Measurements from ENCODE around the gene CTPS1. TPM values are rescaled to one million over a fixed set of nuclear protein-coding genes. Genes with fewer than 3 reads are reported as not detected.

Gene CTPS1
- total RNA-seq, 1 donor from 2014 or later, result 31.2 TPM

DNA sequence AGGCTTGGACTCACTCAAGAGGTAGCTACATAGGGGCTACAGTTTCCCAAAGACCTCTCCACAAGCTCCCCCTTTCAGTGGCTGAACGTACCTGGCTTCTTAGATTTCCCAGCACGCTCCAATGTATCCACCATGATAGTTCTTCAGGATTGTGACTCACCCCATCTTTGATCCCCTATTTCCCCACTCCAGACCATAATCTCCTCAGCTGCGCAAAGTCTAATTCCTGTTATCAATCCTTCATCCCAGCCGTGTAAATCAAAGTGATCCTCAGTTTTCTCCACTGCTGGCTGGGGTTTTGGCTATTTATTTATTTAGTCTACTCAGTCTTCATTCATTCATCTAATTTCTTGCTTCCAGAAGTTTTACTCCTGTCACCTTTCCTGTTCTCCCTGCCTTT lies 13.1 kb upstream of the CTPS1 start:
- peaks cover 11% of the 10 kb centered on the region for H3K4me1 ChIP-seq
- H3K27me3 ChIP-seq, result no peaks in the 10 kb centered on the region
- no peaks in the 10 kb centered on the region for H3K36me3 ChIP-seq
- no peak for DNase-seq (ENCODE audit: extremely low spot score in 2 of 2)
- H3K4me3 ChIP-seq, result no peak overlapping the region
- H3K27ac ChIP-seq, result no peak overlapping the region
- H3K9me3 ChIP-seq, result no peaks in the 10 kb centered on the region
- intact Hi-C loops (cut with DNase I), result loop anchor here (5.0 kb wide), 1 partner anchor 1214 kb away; no protein-coding TSS in a partner anchor
- TF ChIP-seq POLR2AphosphoS5 (IDR thresholded peaks at IDR 0.05; ENCODE audit: insufficient read depth in 1 of 2, low read depth in 1 of 2), result no peak
- TF ChIP-seq, protein P1, sequence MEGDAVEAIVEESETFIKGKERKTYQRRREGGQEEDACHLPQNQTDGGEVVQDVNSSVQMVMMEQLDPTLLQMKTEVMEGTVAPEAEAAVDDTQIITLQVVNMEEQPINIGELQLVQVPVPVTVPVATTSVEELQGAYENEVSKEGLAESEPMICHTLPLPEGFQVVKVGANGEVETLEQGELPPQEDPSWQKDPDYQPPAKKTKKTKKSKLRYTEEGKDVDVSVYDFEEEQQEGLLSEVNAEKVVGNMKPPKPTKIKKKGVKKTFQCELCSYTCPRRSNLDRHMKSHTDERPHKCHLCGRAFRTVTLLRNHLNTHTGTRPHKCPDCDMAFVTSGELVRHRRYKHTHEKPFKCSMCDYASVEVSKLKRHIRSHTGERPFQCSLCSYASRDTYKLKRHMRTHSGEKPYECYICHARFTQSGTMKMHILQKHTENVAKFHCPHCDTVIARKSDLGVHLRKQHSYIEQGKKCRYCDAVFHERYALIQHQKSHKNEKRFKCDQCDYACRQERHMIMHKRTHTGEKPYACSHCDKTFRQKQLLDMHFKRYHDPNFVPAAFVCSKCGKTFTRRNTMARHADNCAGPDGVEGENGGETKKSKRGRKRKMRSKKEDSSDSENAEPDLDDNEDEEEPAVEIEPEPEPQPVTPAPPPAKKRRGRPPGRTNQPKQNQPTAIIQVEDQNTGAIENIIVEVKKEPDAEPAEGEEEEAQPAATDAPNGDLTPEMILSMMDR (IDR thresholded peaks at IDR 0.05), result no peak
- no peak for TF ChIP-seq POLR2A (IDR thresholded peaks at IDR 0.05)

DNA sequence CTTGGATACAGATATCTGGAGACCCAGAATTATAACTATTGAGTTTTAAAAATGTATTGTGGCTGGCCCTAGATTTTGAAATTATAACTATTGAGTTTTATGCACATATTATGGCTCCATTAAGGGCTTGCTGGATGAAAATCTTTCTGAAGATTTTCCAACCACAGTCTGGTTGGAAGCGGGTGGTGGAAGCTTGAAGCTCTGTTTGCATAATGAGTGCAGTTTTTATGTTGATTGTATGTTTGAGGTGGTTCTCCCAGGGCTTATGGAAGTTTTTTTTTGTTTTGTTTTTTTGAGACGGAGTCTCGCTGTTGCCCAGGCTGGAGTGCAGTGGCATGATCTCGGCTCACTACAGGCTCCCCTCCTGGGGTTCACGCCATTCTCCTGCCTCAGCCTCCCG lies 10.1 kb upstream of the CTPS1 start:
- intact Hi-C loops (cut with DNase I), result loop anchor here (5.0 kb wide), 1 partner anchor 1217 kb away; no protein-coding TSS in a partner anchor
- no peak overlapping the region for H3K4me3 ChIP-seq
- TF ChIP-seq, protein P1 (IDR thresholded peaks at IDR 0.05), result no peak
- TF ChIP-seq POLR2A (IDR thresholded peaks at IDR 0.05) (no peak), POLR2AphosphoS5 (IDR thresholded peaks at IDR 0.05; ENCODE audit: insufficient read depth in 1 of 2, low read depth in 1 of 2) (no peak)
- H3K9me3 ChIP-seq, result no peaks in the 10 kb centered on the region
- no peaks in the 10 kb centered on the region for H3K36me3 ChIP-seq
- H3K27ac ChIP-seq, result no peak overlapping the region
- DNase-seq (ENCODE audit: extremely low spot score in 2 of 2), result no peak
- H3K4me1 ChIP-seq, result peaks cover 11% of the 10 kb centered on the region
- H3K27me3 ChIP-seq, result no peaks in the 10 kb centered on the region

DNA sequence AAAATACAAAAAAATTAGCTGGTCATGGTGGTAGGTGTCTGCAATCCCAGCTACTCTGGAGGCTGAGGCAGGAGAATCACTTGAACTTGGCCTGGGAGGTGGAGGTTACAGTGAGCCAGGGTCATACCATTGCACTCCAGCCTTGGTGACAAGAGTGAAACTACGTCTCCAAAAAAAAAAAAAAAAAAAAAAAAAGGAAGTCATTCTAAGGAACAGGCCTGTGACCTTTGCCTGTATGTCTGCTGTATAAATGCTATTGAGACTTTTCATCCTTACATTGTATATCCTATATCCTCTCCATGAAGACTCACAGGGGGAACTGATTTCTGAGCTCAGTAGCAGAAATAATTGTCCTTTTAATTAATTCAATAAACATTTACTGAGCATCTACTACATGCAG lies 7.5 kb upstream of the CTPS1 start:
- no peaks in the 10 kb centered on the region for H3K36me3 ChIP-seq
- peaks cover 11% of the 10 kb centered on the region for H3K4me1 ChIP-seq
- no peak overlapping the region for H3K4me3 ChIP-seq
- no peak for DNase-seq (ENCODE audit: extremely low spot score in 2 of 2)
- intact Hi-C loops (cut with DNase I), result no loop called here
- no peak overlapping the region for H3K27ac ChIP-seq
- TF ChIP-seq, protein P1 (IDR thresholded peaks at IDR 0.05), result no peak
- no peak for TF ChIP-seq POLR2A (IDR thresholded peaks at IDR 0.05)
- no peak for TF ChIP-seq POLR2AphosphoS5 (IDR thresholded peaks at IDR 0.05; ENCODE audit: insufficient read depth in 1 of 2, low read depth in 1 of 2)
- H3K27me3 ChIP-seq, result no peaks in the 10 kb centered on the region
- no peaks in the 10 kb centered on the region for H3K9me3 ChIP-seq

DNA sequence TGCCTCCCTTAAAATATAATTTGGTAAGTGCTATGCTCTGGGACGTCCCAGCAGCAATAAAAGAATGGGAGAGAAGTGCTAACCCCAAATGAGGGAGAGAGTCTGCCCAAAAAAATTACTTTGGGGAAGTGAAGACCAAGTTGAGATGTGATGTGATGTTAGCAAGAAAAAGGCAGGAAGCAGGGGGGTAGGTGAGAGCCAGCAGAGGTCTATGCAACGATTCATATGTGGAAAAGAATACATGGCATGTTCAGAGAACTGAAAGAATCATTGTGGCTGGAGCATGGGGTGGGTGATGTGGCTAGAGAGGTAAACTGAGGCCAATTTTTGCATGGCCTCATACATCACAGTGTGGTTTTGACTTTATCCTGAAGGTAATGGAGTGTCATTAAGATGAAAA lies 5.6 kb upstream of the CTPS1 start:
- no peak overlapping the region for H3K27ac ChIP-seq
- H3K27me3 ChIP-seq, result no peaks in the 10 kb centered on the region
- no peaks in the 10 kb centered on the region for H3K36me3 ChIP-seq
- no peak for TF ChIP-seq POLR2AphosphoS5 (IDR thresholded peaks at IDR 0.05; ENCODE audit: insufficient read depth in 1 of 2, low read depth in 1 of 2)
- TF ChIP-seq POLR2A (IDR thresholded peaks at IDR 0.05), result no peak
- TF ChIP-seq, protein P1 (IDR thresholded peaks at IDR 0.05), result no peak
- H3K4me1 ChIP-seq, result peaks cover 2% of the 10 kb centered on the region
- DNase-seq (ENCODE audit: extremely low spot score in 2 of 2), result no peak
- H3K9me3 ChIP-seq, result no peaks in the 10 kb centered on the region
- no peak overlapping the region for H3K4me3 ChIP-seq
- intact Hi-C loops (cut with DNase I), result no loop called here

DNA sequence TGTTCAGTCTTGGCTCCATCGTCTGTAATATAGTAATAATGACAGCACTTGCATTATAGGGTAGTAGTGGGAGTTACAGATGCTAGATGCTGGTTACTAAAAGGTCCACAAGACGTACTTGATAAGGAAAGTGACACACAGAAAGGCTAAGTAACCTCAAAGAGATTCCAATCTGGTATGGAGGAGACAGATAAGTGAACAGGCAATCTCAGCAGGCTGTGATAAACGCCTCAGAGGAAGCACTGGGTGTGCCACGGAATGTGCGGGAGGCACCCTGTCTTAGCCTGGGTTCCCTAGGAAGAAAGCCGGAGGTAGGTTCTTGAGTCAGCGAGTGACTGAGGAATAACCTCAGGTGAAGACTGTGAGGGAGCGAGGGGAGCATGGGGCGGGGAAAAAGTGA lies 4.6 kb upstream of the CTPS1 start:
- no peak for DNase-seq (ENCODE audit: extremely low spot score in 2 of 2)
- H3K4me1 ChIP-seq, result peaks cover 6% of the 10 kb centered on the region
- H3K27ac ChIP-seq, result no peak overlapping the region
- no peak overlapping the region for H3K4me3 ChIP-seq
- intact Hi-C loops (cut with DNase I), result no loop called here
- no peaks in the 10 kb centered on the region for H3K27me3 ChIP-seq
- TF ChIP-seq POLR2A (IDR thresholded peaks at IDR 0.05) (no peak), POLR2AphosphoS5 (IDR thresholded peaks at IDR 0.05; ENCODE audit: insufficient read depth in 1 of 2, low read depth in 1 of 2) (no peak)
- TF ChIP-seq, protein P1 (IDR thresholded peaks at IDR 0.05), result no peak
- H3K9me3 ChIP-seq, result no peaks in the 10 kb centered on the region
- no peaks in the 10 kb centered on the region for H3K36me3 ChIP-seq
